Skeletal muscle tissue (tissue), 4 donors: ENCODE data around the gene RIPOR3. TPM values are rescaled to one million over a fixed set of nuclear protein-coding genes. Genes with fewer than 3 reads are reported as not detected.

ENCODE experiments used
- H3K27ac ChIP-seq: one replicate; pipeline ENCODE4 v1.7.0; 2013; ENCODE audit warnings: mild to moderate bottlenecking, low read depth, low read length, inconsistent platforms
- H3K27me3 ChIP-seq, 3 donors: one replicate each; pipeline ENCODE4 v1.7.0; 2013; ENCODE audit warnings: low read length in 3 of 3; ENCODE audit not compliant: control insufficient read depth in 3 of 3, insufficient read depth in 3 of 3
- H3K36me3 ChIP-seq, 3 donors: one replicate each; pipeline ENCODE4 v1.7.0; 2013; ENCODE audit warnings: low read length in 3 of 3; ENCODE audit not compliant: control insufficient read depth in 3 of 3, insufficient read depth in 3 of 3
- H3K4me1 ChIP-seq, 3 donors: one replicate each; pipeline ENCODE4 v1.7.0; 2013; ENCODE audit warnings: low read length in 3 of 3, mild to moderate bottlenecking in 3 of 3; ENCODE audit not compliant: control insufficient read depth in 3 of 3, insufficient read depth in 3 of 3
- H3K4me3 ChIP-seq, 3 donors: one replicate each; pipeline ENCODE4 v1.7.0; 2013; ENCODE audit warnings: low read length in 3 of 3
- H3K9ac ChIP-seq, 3 donors: one replicate each; pipeline ENCODE4 v1.7.0; 2013; ENCODE audit warnings: low read length in 3 of 3, mild to moderate bottlenecking in 3 of 3, moderate library complexity in 2 of 3, low read depth in 1 of 3
- H3K9me3 ChIP-seq, 3 donors: one replicate each; pipeline ENCODE4 v1.7.0; 2013; ENCODE audit warnings: low read length in 3 of 3; ENCODE audit not compliant: control insufficient read depth in 3 of 3
- total RNA-seq: library from RNA; depleted of rRNA; stranded (reverse); fragments of >200 nt; gene quantifications from one replicate; pipeline ENCODE4 v1.2.3, GENCODE V29; 2014
- donor health status: Osteomylitis.

Gene RIPOR3
- total RNA-seq, 1 donor from 2014 or later: 2.6 TPM

- H3K9ac ChIP-seq: peak overlapping the region in 1 of 3 donors; percentile 71
- H3K27me3 ChIP-seq: no peaks in the 10 kb centered on the region
- no peaks in the 10 kb centered on the region for H3K36me3 ChIP-seq
- H3K9me3 ChIP-seq: no peaks in the 10 kb centered on the region
- peak overlapping the region; percentile 56 for H3K27ac ChIP-seq
- peak overlapping the region in 1 of 3 donors; percentile 2 for H3K4me3 ChIP-seq
- H3K4me1 ChIP-seq: peaks cover 13 to 22% (median 21%) of the 10 kb centered on the region in 3 donors
Observed at GRCh38 chr20:50724112-50724725, 32.9 kb upstream of the RIPOR3 start.

- H3K4me3 ChIP-seq: no peak overlapping the region
Observed at GRCh38 chr20:50723672-50724071, 32.3 kb upstream of the RIPOR3 start.

GRCh38 chr20:50722424-50723155, 31.2 kb upstream of the RIPOR3 start:
- Histone ChIP-seq H3K27ac (peak overlapping the region; percentile 25), H3K9me3 (no peaks in the 10 kb centered on the region), H3K4me3 (no peak overlapping the region), H3K27me3 (no peaks in the 10 kb centered on the region), H3K36me3 (no peaks in the 10 kb centered on the region), H3K9ac (no peak overlapping the region), H3K4me1 (peaks cover 17 to 32% (median 21%) of the 10 kb centered on the region in 3 donors)

More at GRCh38 chr20:50723672-50724071, 32.3 kb upstream of the RIPOR3 start:
- Histone ChIP-seq H3K27ac (no peak overlapping the region), H3K36me3 (no peaks in the 10 kb centered on the region), H3K4me1 (peaks cover 13 to 23% (median 21%) of the 10 kb centered on the region in 3 donors), H3K27me3 (no peaks in the 10 kb centered on the region), H3K9ac (no peak overlapping the region), H3K9me3 (no peaks in the 10 kb centered on the region)

GRCh38 chr20:50721881-50722281, 30.5 kb upstream of the RIPOR3 start:
- Histone ChIP-seq H3K9me3 (no peaks in the 10 kb centered on the region), H3K27ac (peak overlapping the region; percentile 25), H3K4me1 (peaks cover 17 to 32% (median 21%) of the 10 kb centered on the region in 3 donors), H3K4me3 (no peak overlapping the region), H3K36me3 (no peaks in the 10 kb centered on the region), H3K27me3 (no peaks in the 10 kb centered on the region), H3K9ac (no peak overlapping the region)

GRCh38 chr20:50720582-50720981, 29.2 kb upstream of the RIPOR3 start:
- no peaks in the 10 kb centered on the region for H3K9me3 ChIP-seq
- no peak overlapping the region for H3K4me3 ChIP-seq
- H3K27ac ChIP-seq: no peak overlapping the region
- H3K9ac ChIP-seq: no peak overlapping the region
- peaks cover 17 to 32% (median 21%) of the 10 kb centered on the region in 3 donors for H3K4me1 ChIP-seq
- H3K36me3 ChIP-seq: no peaks in the 10 kb centered on the region
- H3K27me3 ChIP-seq: no peaks in the 10 kb centered on the region

GRCh38 chr20:50720026-50720425, 28.7 kb upstream of the RIPOR3 start:
- no peaks in the 10 kb centered on the region for H3K27me3 ChIP-seq
- H3K27ac ChIP-seq: no peak overlapping the region
- H3K9ac ChIP-seq: no peak overlapping the region
- H3K9me3 ChIP-seq: no peaks in the 10 kb centered on the region
- H3K4me3 ChIP-seq: no peak overlapping the region
- peaks cover 16 to 28% (median 17%) of the 10 kb centered on the region in 3 donors for H3K4me1 ChIP-seq
- H3K36me3 ChIP-seq: no peaks in the 10 kb centered on the region

GRCh38 chr20:50719328-50719727, 28.0 kb upstream of the RIPOR3 start:
- Histone ChIP-seq H3K9ac (no peak overlapping the region), H3K4me3 (no peak overlapping the region)

GRCh38 chr20:50717974-50718761, 26.8 kb upstream of the RIPOR3 start:
- H3K27ac ChIP-seq: no peak overlapping the region

More at GRCh38 chr20:50719328-50719727, 28.0 kb upstream of the RIPOR3 start:
- H3K4me1 ChIP-seq: peaks cover 9 to 21% (median 11%) of the 10 kb centered on the region in 3 donors
- no peaks in the 10 kb centered on the region for H3K9me3 ChIP-seq
- no peaks in the 10 kb centered on the region for H3K27me3 ChIP-seq
- H3K27ac ChIP-seq: no peak overlapping the region
- H3K36me3 ChIP-seq: no peaks in the 10 kb centered on the region

GRCh38 chr20:50717312-50717711, 26.0 kb upstream of the RIPOR3 start:
- Histone ChIP-seq H3K4me1 (peaks cover 11 to 22% (median 11%) of the 10 kb centered on the region in 3 donors), H3K4me3 (no peak overlapping the region), H3K36me3 (no peaks in the 10 kb centered on the region), H3K9me3 (no peaks in the 10 kb centered on the region), H3K27ac (no peak overlapping the region), H3K9ac (no peak overlapping the region), H3K27me3 (no peaks in the 10 kb centered on the region)

More at GRCh38 chr20:50717974-50718761, 26.8 kb upstream of the RIPOR3 start:
- Histone ChIP-seq H3K4me1 (peaks cover 11 to 23% (median 12%) of the 10 kb centered on the region in 3 donors), H3K36me3 (no peaks in the 10 kb centered on the region), H3K9ac (no peak overlapping the region), H3K4me3 (no peak overlapping the region), H3K9me3 (no peaks in the 10 kb centered on the region), H3K27me3 (no peaks in the 10 kb centered on the region)
